ENCODE measurements around the gene SLC4A7. TPM values are rescaled to one million over a fixed set of nuclear protein-coding genes. Genes with fewer than 3 reads are reported as not detected.
A peak's percentile ranks its signal among the peaks of the same experiment; 100 is the strongest.
"Not testable (repeated sequence)": the region's sequence is repeated elsewhere in the genome, so short reads cannot be mapped to it uniquely, and the experiment has no call there.

The SLC4A7 gene
- total RNA-seq, 1 donor from 2014 or later = 79.0 TPM

DNA sequence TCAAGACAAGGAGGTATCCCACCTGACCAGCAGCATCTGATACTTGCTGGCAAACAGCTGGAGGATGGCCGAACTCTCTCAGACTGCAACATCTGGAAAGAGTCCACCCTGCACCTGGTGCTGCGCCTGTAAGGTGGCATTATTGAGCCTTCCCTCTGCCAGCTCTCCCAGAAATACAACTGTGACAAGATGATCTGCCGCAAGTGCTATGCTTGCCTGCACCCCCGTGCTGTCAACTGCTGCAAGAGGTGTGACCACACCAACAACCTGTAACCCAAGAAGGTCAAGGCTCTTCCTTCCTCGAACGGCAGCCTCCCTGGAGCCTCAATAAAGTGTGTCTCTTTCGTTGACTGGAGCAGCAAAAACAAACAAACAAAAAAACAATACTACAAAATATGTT is 2.2 kb upstream of the SLC4A7 start:
- DNase-seq = no peak

DNA sequence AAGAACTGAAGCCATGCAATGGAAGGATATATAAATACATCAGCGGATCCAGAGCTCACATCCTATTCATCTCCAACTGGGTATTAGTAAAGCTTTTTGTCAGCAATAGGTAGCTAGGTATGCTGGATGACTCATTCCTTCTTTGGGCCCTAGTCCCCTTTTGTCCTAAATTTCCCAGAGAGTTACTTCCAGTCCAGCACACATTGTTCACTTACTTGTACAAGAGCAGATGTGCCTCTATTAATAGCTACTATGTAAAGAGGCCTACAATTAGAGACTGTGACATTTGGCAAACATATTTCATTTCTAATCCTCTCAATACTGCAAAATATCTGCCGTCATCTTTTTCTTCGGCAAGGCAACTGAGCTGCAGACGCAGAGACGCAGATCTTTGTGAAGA is 1.7 kb upstream of the SLC4A7 start:
- no peak for DNase-seq

DNA sequence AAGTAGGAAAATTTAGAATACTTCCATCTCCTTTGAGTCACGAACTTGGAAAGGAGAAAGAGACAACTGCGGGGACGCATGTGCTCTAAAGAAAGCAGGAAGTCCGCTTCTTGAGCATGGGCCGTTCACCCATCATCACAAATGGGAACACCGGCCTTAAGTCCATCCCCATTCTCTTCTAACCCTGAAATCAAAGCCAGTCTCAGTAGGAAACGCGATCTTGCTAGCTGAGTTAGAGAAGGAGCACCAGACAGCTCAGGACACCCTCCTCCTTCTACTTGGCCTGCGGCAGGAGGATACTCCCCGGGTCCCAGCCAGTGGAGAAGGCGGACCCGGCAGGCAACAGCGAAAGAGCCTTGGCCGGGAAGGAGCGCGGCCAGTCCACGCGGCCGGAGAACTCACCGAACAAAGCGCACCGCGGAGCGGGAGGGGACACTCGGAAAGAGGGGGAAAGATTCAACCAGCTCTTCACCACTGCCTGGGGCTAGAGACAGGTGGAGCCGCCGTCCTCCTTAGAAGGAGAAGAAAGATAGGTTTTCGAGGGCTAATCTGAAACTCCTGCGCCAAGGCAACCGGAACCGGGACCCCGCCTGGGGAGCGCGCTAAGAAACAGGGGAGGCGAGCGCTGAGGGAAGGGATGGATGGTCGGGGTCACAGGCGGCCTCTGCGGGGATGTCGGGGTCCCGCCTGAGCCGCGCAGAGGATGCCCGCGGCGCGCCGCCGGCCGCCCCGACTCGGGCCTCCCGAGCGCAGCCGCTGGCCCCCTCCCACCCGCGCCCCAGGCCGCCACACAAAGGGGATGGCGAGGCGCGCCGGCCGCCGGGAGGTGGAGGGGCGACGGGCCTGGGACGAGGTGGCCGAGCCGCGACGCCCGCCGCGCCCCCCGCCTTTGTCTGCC is 818 bp downstream of the SLC4A7 start:
- peak; percentile 75 for DNase-seq

GRCh38 chr3:27479806-27480543 is 4.2 kb downstream of the SLC4A7 start:
- no peak for DNase-seq

- DNase-seq = no peak
Measured at GRCh38 chr3:27471923-27472550, 12.1 kb downstream of the SLC4A7 start.

DNA sequence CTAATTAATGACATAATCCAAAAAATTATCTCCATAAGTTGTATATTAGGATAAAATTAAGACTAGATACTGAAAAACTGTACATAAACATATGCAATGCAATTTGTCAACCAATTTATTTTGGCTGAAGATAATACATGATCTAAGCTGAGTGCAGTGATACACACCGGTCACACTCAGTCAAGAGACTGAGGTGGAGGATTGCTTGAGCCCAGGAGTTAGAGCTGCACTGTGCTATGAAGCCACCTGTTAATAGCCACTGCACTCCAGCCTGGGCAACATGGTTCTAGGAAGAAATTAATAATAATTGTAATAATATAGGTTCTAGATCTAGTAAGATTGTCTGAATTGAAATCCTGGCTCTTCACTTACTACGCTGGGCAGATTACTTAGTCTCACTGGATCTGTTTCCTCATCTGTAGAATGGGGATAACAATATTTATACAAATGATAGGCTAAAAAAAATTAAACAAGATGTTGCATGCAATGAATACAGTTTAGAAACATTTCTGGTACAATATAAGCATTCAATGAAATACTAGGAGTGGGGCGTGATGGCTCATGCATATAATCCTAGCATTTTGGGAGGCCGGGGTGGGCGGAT is 15.8 kb downstream of the SLC4A7 start:
- no peak for DNase-seq

GRCh38 chr3:27467545-27467944 is 16.6 kb downstream of the SLC4A7 start:
- DNase-seq = peak; percentile 70

GRCh38 chr3:27464646-27465045 is 19.5 kb downstream of the SLC4A7 start:
- DNase-seq = no peak

GRCh38 chr3:27462228-27462627 is 22.0 kb downstream of the SLC4A7 start:
- DNase-seq = no peak

- DNase-seq = no peak
Measured at GRCh38 chr3:27458929-27459328, 25.3 kb downstream of the SLC4A7 start.

DNA sequence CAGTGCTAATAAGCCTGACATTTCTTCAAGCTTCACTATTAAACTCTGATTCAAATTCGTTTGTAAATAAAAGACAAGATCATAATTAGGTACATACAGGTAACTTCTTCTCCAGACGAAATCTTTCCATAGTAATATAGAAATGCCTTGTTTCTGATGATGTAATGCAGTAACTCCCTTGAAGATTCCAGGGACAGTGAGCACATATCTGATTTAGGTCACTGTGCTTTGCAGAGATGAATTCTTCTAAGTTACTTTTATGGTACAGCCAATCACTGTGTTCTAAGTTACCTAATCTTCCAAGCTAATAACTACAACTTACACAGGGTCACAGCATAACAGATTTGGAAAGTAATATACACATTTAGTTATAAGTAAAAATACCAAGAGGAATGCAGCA is 27.6 kb downstream of the SLC4A7 start:
- DNase-seq = no peak

- peak; percentile 25 for DNase-seq
Measured at GRCh38 chr3:27454914-27455313, 29.3 kb downstream of the SLC4A7 start.

DNA sequence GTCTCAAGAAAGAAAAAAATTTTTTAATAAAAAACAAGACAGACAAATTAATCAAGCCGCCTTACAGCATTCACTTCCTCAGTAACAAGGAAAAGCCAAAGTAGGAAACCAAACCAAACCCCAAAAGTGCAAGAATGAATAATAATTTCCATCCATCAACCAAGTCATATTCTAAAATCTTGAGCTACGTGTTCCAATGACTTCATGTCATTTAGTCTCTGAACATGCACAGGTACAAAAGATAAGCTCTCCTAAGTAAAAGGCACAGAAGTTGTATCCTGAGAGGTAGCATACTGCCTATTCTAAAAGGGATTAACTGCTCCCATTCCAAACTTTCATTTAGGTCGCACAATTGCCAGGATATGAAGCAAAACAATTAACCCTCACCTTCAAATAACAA is 29.7 kb downstream of the SLC4A7 start:
- no peak for DNase-seq

DNA sequence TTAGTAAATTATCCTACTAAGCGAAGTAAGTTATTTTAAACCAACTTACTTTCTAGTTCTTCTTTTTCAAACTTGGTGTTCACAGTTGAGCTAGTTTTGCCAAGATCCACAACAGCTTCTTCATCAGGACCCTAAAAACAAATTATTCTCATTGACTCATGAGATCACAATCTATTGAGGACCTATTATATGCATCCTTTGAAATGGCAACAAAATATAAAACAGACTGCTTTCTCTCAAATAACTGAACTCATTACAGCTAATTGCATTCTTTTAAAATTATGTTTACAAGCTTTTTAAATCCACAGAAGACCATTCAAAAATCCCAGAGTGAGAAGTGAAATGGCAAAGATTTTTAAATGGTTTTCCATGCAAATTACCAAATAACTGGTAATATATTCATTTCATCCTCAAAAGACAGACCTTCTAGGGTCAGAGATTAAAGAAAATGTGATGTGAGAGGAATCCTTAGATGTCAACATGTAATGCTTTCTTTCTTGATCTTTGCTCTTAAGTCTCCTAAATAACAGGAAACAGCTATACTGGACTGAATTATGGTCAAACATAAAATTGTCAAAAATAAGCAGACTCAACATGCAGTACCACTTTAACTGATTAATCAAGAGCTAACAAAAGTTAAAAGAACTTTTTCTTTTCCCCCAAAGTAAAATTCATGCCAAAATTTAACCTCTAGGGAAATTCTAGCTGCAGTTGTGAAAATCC is 31.7 kb downstream of the SLC4A7 start:
- peak; percentile 9 for DNase-seq

DNA sequence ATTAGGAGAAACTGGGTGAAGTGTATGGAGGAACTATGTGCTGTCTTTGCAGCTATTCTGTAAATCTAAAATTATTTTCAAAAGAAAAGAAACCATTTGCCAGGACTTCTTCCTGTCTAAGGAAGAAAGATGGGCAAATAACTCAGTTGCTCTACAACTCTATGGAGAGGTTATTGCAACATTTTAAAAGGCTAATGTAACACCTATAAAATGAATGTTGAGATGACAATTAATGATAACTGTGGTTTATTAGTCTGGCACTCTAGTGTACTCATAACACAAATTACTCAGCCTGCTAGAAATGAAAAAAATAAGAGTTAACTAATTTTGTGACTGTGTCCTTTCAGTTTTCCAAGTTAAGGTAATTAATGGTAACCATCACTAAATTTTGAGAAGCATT is 32.3 kb downstream of the SLC4A7 start:
- DNase-seq = no peak

GRCh38 chr3:27451251-27451650 is 32.9 kb downstream of the SLC4A7 start:
- no peak for DNase-seq

GRCh38 chr3:27449530-27450150 is 34.5 kb downstream of the SLC4A7 start:
- no peak for DNase-seq

DNA sequence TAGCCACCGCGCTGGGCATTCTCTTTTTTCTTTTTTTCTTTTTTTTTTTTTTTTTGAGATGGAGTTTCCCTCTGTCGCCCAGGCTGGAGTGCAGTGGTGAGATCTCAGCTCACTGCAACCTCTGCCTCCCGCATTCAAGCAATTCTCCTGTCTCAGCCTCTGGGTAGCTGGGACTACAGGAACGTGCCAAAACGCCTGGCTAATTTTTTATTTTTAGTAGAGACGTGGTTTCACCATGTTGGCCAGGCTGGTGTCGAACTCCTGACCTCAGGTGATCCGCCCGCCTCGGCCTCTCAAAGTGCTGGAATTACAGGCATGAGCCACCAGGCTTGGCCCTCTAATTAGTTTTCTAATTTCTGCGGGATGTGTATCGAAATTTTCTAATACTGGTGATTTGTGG is 41.2 kb downstream of the SLC4A7 start:
- not testable (repeated sequence) for DNase-seq

- DNase-seq = not testable (repeated sequence)
Measured at GRCh38 chr3:27438352-27438751, 45.8 kb downstream of the SLC4A7 start.

DNA sequence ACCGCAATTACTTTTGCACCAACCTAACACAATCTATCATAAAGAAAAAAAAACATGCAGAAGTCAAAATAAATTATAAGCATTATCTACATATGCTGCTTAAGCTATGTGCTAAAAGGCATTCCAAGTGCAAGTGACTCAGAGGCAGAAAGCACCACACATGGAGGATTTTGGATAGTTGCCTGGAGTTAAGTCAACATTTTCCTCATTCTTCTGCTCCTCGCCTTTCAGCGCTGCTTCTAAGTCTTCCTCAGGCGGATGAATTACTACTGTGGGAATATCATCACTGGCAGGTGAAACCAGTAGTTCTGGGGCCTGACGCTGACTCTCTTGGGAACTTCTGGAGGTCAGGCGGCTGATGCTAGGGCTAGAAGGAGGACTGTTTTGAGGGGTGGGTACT is 53.1 kb downstream of the SLC4A7 start:
- DNase-seq = peak; percentile 81

GRCh38 chr3:27429909-27430308 is 54.3 kb downstream of the SLC4A7 start:
- no peak for DNase-seq

- no peak for DNase-seq
Measured at GRCh38 chr3:27428446-27428845, 55.7 kb downstream of the SLC4A7 start.
